ENCODE measurements around the gene FREM3.
A peak's percentile ranks its signal among the peaks of the same experiment; 100 is the strongest.

Gene FREM3

DNA sequence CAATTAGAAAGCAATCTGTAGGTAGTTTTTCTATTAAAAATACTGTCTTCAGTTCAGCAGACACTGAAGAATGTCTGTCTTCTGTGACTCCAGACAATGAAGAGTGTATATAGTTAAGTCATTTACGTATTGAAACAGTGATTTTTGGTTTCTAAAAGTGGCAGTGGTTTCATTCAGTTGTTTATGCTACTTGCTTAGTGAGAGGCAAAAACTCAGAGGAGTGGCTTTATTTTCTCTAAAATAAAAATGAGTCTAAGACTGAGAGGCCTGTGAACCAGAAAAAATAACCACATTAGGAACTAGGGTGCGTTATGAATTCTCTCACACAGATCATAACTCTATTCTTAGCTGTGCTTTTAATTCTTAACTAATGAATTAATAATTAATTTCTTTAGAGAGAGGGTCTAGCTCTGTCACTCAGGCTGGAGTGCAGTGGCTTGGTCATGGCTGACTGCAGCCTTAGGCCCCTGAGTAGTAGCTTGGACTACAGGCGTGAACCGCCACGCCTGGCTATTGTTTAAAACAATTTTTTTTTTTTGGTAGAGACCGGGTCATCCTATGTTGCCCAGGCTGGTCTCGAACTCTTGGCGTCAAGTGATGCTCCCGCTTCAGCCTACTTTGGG lies 31.4 kb downstream of the FREM3 start:
- no peak for TF ChIP-seq CTCF (IDR thresholded peaks at IDR 0.05; ENCODE audit: insufficient read depth, low read depth, low read length, missing control alignments)
- H3K4me3 ChIP-seq (ENCODE audit: low read depth, low read length): no peak overlapping the region
- peak; percentile 75 for DNase-seq (ENCODE audit: low read depth)

DNA sequence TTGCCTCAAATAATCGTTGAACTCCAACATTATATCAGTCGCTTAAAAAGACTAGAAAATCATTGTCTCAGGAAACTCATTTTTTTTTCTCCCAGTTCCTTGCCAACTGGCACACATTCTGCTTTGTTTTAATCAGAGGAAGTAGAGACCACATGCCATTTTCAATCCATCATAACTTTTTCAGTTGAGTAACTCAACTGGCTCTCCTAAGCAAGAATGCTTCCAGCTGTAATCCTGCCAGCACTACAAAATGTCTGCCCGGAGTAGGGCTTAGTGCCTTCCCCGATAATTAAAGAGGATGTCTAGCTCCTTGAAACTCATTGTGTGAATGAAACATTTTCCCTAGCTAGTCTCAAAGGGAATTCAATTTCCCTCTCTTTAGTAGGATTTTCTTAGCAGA lies 33.0 kb downstream of the FREM3 start:
- TF ChIP-seq CTCF (IDR thresholded peaks at IDR 0.05; ENCODE audit: insufficient read depth, low read depth, low read length, missing control alignments): no peak
- no peak overlapping the region for H3K4me3 ChIP-seq (ENCODE audit: low read depth, low read length)
- DNase-seq (ENCODE audit: low read depth): no peak

- H3K4me3 ChIP-seq (ENCODE audit: low read depth, low read length): no peak overlapping the region
- no peak for TF ChIP-seq CTCF (IDR thresholded peaks at IDR 0.05; ENCODE audit: insufficient read depth, low read depth, low read length, missing control alignments)
- DNase-seq (ENCODE audit: low read depth): no peak
Measured at GRCh38 chr4:143658336-143658735, 42.1 kb downstream of the FREM3 start.

- DNase-seq (ENCODE audit: low read depth): no peak
- no peak overlapping the region for H3K4me3 ChIP-seq (ENCODE audit: low read depth, low read length)
- no peak for TF ChIP-seq CTCF (IDR thresholded peaks at IDR 0.05; ENCODE audit: insufficient read depth, low read depth, low read length, missing control alignments)
Measured at GRCh38 chr4:143654571-143654970, 45.9 kb downstream of the FREM3 start.

- TF ChIP-seq CTCF (IDR thresholded peaks at IDR 0.05; ENCODE audit: insufficient read depth, low read depth, low read length, missing control alignments): no peak
- no peak overlapping the region for H3K4me3 ChIP-seq (ENCODE audit: low read depth, low read length)
- no peak for DNase-seq (ENCODE audit: low read depth)
Measured at GRCh38 chr4:143653031-143653430, 47.4 kb downstream of the FREM3 start.

DNA sequence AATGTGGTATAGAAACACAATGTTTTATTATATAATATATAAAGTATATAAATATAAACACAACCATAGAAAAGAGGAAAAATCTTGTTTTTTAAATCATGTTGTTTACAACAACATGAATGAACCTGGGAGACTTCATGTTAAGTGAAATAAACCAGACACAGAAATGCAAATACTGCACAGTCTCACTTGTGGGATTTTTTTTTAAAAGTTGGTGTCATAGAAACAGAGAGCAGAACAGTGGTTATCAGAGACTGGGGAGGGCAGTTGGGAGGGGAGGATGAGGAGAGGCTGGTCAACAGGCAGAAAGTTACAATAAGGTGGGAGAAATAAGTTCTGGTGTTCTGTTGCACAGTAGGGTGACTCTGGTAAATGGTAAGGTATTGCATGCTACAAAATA lies 57.1 kb downstream of the FREM3 start:
- no peak for DNase-seq (ENCODE audit: low read depth)
- no peak overlapping the region for H3K4me3 ChIP-seq (ENCODE audit: low read depth, low read length)
- TF ChIP-seq CTCF (IDR thresholded peaks at IDR 0.05; ENCODE audit: insufficient read depth, low read depth, low read length, missing control alignments): no peak

GRCh38 chr4:143642611-143643010 lies 57.9 kb downstream of the FREM3 start:
- no peak for TF ChIP-seq CTCF (IDR thresholded peaks at IDR 0.05; ENCODE audit: insufficient read depth, low read depth, low read length, missing control alignments)
- DNase-seq (ENCODE audit: low read depth): no peak
- no peak overlapping the region for H3K4me3 ChIP-seq (ENCODE audit: low read depth, low read length)

Measured in GM12865 (cell line).